ENCODE results near the gene PTPRM. TPM values are rescaled to one million over a fixed set of nuclear protein-coding genes. Genes with fewer than 3 reads are reported as not detected.

The PTPRM gene
- total and polyA plus RNA-seq, 2 of the 4 experiments (the other 2 are of a cell fraction): 28.3 to 51.2 TPM

DNA sequence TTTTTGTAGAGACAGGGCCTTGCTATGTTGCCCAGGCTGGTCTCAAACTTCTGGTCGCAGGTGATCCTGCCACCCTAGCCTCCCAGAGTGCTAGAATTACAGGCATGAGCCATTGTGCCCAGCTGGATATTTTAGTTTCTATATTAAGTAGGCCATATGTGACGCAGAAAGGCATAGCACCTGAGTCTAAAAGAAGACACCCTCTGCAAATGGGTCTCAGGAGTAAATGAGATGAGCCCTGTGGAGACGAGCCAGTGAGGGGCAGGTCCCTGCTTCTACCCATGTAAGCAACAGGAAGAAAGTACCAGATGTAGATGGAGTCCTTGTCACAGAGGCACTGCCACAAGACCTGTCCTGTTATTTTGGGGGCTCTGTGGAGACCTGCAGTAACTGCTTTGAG, 322.4 kb downstream of the PTPRM start:
- H2AK5ac ChIP-seq (ENCODE audit: low read depth, low read length): no peak overlapping the region

More for the DNA sequence above, 322.4 kb downstream of the PTPRM start:
- Histone ChIP-seq H3K4me3 (ENCODE audit: insufficient read depth, low read depth, low read length) (no peak overlapping the region), H3K4ac (ENCODE audit: low read depth, low read length) (no peak overlapping the region), H4K91ac (ENCODE audit: insufficient read depth, low read depth, low read length) (peak overlapping the region; percentile 10; the same call in 1 of the 2 replicates), H2BK15ac (ENCODE audit: low read depth, low read length) (no peak overlapping the region), H4K20me1 (ENCODE audit: insufficient read depth, low read length) (no peaks in the 10 kb centered on the region), H3K23ac (ENCODE audit: low read depth, low read length) (no peak overlapping the region), H4K5ac (ENCODE audit: low read depth, low read length) (no peak overlapping the region), H2AFZ (replicated peaks; ENCODE audit: low read length, poor library complexity) (no peak overlapping the region), H3K9me3 (ENCODE audit: control insufficient read depth, insufficient read depth, low read length) (no peaks in the 10 kb centered on the region), H3K9ac (ENCODE audit: low read depth, low read length) (no peak overlapping the region), H3K4me1 (ENCODE audit: control insufficient read depth, insufficient read depth, low read length) (peaks cover 3% of the 10 kb centered on the region; the same call in 1 of the 2 replicates), H3K36me3 (ENCODE audit: control insufficient read depth, insufficient read depth, low read length) (0 out of 2 replicates have a peak, but pooled peaks cover 1% of the 10 kb centered on the region), H2AK9ac (replicated peaks; ENCODE audit: low read depth, low read length, poor library complexity) (no peak overlapping the region), H3K56ac (ENCODE audit: extremely low read depth, insufficient read depth, low read length) (no peak overlapping the region), H3K18ac (ENCODE audit: low read depth, low read length) (no peak overlapping the region), H3K9me1 (ENCODE audit: insufficient read depth, low read length) (no peaks in the 10 kb centered on the region; the same call in 1 of the 2 replicates), H2BK120ac (ENCODE audit: low read depth, low read length) (no peak overlapping the region), H3K4me2 (ENCODE audit: low read depth, low read length) (no peak overlapping the region), H3K79me1 (ENCODE audit: low read depth in 1 of 2, low read length in 2 of 2) (peaks cover 0 to 3% of the 10 kb centered on the region in 2 experiments; a peak in 1 of 4 replicates), H3K27ac (ENCODE audit: insufficient read depth, low read length) (no peak overlapping the region), H2BK5ac (ENCODE audit: low read depth, low read length, poor library complexity, severe bottlenecking) (no peak overlapping the region), H3K27me3 (ENCODE audit: control insufficient read depth, insufficient read depth, low read length) (no peaks in the 10 kb centered on the region), H3K14ac (replicated peaks; ENCODE audit: low read depth, low read length) (no peak overlapping the region), H2BK20ac (ENCODE audit: low read depth, low read length) (no peak overlapping the region), H4K8ac (ENCODE audit: low read depth in 2 of 2, low read length in 2 of 2) (no peak overlapping the region)
- ATAC-seq (ENCODE audit: low read depth): no peak
- in situ Hi-C loops (cut with MboI; ENCODE audit: low sequenced_read_pairs) (no loop called here), intact Hi-C loops (cut with micrococcal nuclease) (no loop called here), dilution Hi-C loops (cut with HindIII; ENCODE audit: low sequenced_read_pairs, unreplicated experiment) (no loop called here)
- ChIA-PET POLR2A (ENCODE audit: unreplicated experiment) (no interaction called here), CTCF (no interaction called here)
- WGBS, 2 experiments (ENCODE audit: extremely low coverage in 2 of 2, insufficient read length in 1 of 2): 100% methylated on average over 1 of the region's 3 CpGs; no CpG with 5 or more reads in 1 of the 2 experiments
- TF ChIP-seq USF2 (IDR thresholded peaks at IDR 0.05; ENCODE audit: low read depth, low read length) (no peak), MAZ (IDR thresholded peaks at IDR 0.05; ENCODE audit: borderline replicate concordance, low read depth, low read length) (no peak), RFX5 (IDR thresholded peaks at IDR 0.05; ENCODE audit: low read depth, low read length) (no peak), RAD21 (IDR thresholded peaks at IDR 0.05; ENCODE audit: low read length) (no peak), MAFK (IDR thresholded peaks at IDR 0.05; ENCODE audit: low read depth, low read length) (no peak), CEBPB (IDR thresholded peaks at IDR 0.05; ENCODE audit: low read depth, low read length) (no peak), MXI1 (IDR thresholded peaks at IDR 0.05; ENCODE audit: borderline replicate concordance, low read depth, low read length) (no peak), SMC3 (IDR thresholded peaks at IDR 0.05; ENCODE audit: low read depth, low read length) (no peak), BHLHE40 (IDR thresholded peaks at IDR 0.05; ENCODE audit: low read depth, low read length) (no peak), POLR2A (IDR thresholded peaks at IDR 0.05; ENCODE audit: low read depth, low read length) (no peak), CTCF (conservative IDR thresholded peaks at IDR 0.05; ENCODE audit: low read depth, low read length) (no peak), FOS (IDR thresholded peaks at IDR 0.05; ENCODE audit: low read depth, low read length) (no peak), NFE2L2 (IDR thresholded peaks at IDR 0.05; ENCODE audit: low read depth, low read length) (no peak)
- TF ChIP-seq, protein P1, sequence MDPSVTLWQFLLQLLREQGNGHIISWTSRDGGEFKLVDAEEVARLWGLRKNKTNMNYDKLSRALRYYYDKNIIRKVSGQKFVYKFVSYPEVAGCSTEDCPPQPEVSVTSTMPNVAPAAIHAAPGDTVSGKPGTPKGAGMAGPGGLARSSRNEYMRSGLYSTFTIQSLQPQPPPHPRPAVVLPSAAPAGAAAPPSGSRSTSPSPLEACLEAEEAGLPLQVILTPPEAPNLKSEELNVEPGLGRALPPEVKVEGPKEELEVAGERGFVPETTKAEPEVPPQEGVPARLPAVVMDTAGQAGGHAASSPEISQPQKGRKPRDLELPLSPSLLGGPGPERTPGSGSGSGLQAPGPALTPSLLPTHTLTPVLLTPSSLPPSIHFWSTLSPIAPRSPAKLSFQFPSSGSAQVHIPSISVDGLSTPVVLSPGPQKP (IDR thresholded peaks at IDR 0.05; ENCODE audit: borderline replicate concordance, low read depth, low read length): no peak
- no peak for DNase-seq
- no TSS peak for BruUV-seq (replicated peaks)
